GM06990 (cell line): Measurements from ENCODE around the gene PRKAA1.
"Not testable (repeated sequence)": the region's sequence is repeated elsewhere in the genome, so short reads cannot be mapped to it uniquely, and the experiment has no call there.

ENCODE experiments used
- DNase-seq: peaks from one replicate; pipeline ENCODE4 v3.0.0-alpha.2; 2011; ENCODE audit not compliant: insufficient read length; ENCODE audit errors: extremely low read depth
- H3K27me3 ChIP-seq: replicated peaks from 2 replicates; pipeline ENCODE4 v1.6.0; 2011; ENCODE audit warnings: low read length; ENCODE audit not compliant: control insufficient read depth, insufficient read depth
- H3K36me3 ChIP-seq: 2 replicates; pipeline ENCODE4 v1.5.1; 2011; ENCODE audit warnings: low read length; ENCODE audit not compliant: control insufficient read depth, insufficient read depth
- H3K4me3 ChIP-seq: replicated peaks from 2 replicates; pipeline ENCODE4 v1.5.1; 2011; ENCODE audit warnings: low read depth, mild to moderate bottlenecking, control low read depth, low read length
- CTCF ChIP-seq: IDR thresholded peaks from 2 replicates; pipeline ENCODE4 v1.5.1; 2011; ENCODE audit warnings: low read length, control low read depth, mild to moderate bottlenecking, inconsistent platforms; ENCODE audit not compliant: insufficient read depth, poor library complexity, severe bottlenecking

PRKAA1 gene

GRCh38 chr5:40735609-40736008, 62.6 kb downstream of the PRKAA1 start:
- DNase-seq: no peak
- Histone ChIP-seq H3K4me3 (no peak overlapping the region), H3K36me3 (no peaks in the 10 kb centered on the region; the same call in 1 of the 2 replicates), H3K27me3 (no peaks in the 10 kb centered on the region)
- no peak for TF ChIP-seq CTCF

- Histone ChIP-seq H3K4me3 (no peak overlapping the region), H3K27me3 (no peaks in the 10 kb centered on the region), H3K36me3 (no peaks in the 10 kb centered on the region; the same call in 1 of the 2 replicates)
- no peak for DNase-seq
- TF ChIP-seq CTCF: no peak
Measured at GRCh38 chr5:40734986-40735385, 63.2 kb downstream of the PRKAA1 start.

- Histone ChIP-seq H3K4me3 (no peak overlapping the region), H3K36me3 (no peaks in the 10 kb centered on the region), H3K27me3 (no peaks in the 10 kb centered on the region)
- DNase-seq: no peak
- no peak for TF ChIP-seq CTCF
Measured at GRCh38 chr5:40733879-40734563, 64.2 kb downstream of the PRKAA1 start.

GRCh38 chr5:40733434-40733833, 64.7 kb downstream of the PRKAA1 start:
- DNase-seq: no peak
- TF ChIP-seq CTCF: no peak
- no peaks in the 10 kb centered on the region for H3K27me3 ChIP-seq
- H3K36me3 ChIP-seq: no peaks in the 10 kb centered on the region
- H3K4me3 ChIP-seq: no peak overlapping the region

GRCh38 chr5:40722497-40722911, 75.7 kb downstream of the PRKAA1 start:
- H3K27me3 ChIP-seq, H3K4me3 ChIP-seq, H3K36me3 ChIP-seq, DNase-seq: not testable (repeated sequence)

GRCh38 chr5:40720069-40720468, 78.1 kb downstream of the PRKAA1 start:
- H3K4me3 ChIP-seq: no peak overlapping the region
- H3K27me3 ChIP-seq: no peaks in the 10 kb centered on the region
- no peaks in the 10 kb centered on the region for H3K36me3 ChIP-seq
- no peak for TF ChIP-seq CTCF
- DNase-seq: no peak
